ENCODE measurements around the gene RPL7L1. TPM values are rescaled to one million over a fixed set of nuclear protein-coding genes. Genes with fewer than 3 reads are reported as not detected.

The RPL7L1 gene
- total and polyA plus RNA-seq, 2 of the 13 experiments (the other 11 are each of a cell fraction or from before 2014, with no cell fraction given) = 51.6 to 179 TPM

- TF ChIP-seq PAXIP1 (CRISPR knock-in tag; conservative IDR thresholded peaks at IDR 0.05) (peak; percentile 64), TIGD3 (CRISPR knock-in tag; IDR thresholded peaks at IDR 0.05; ENCODE audit: borderline replicate concordance) (0 out of 2 replicates have a peak, but pooled peaks have one; percentile 58), TEAD2 (CRISPR knock-in tag; IDR thresholded peaks at IDR 0.05) (no peak; the same call in 1 of the 2 replicates), ZZZ3 (CRISPR knock-in tag; IDR thresholded peaks at IDR 0.05; ENCODE audit: borderline replicate concordance) (peak; percentile 93; the same call in 1 of the 2 replicates), NR2F1 (CRISPR knock-in tag; IDR thresholded peaks at IDR 0.05) (peak in 1 of 2 experiments; percentile 3; a peak in 1 of 4 replicates), RELA (CRISPR knock-in tag; IDR thresholded peaks at IDR 0.05) (peak; percentile 83), TFAP4 (IDR thresholded peaks at IDR 0.05; ENCODE audit: borderline replicate concordance, low read depth) (peak; percentile 76), NFKB2 (CRISPR knock-in tag; IDR thresholded peaks at IDR 0.05; ENCODE audit: borderline replicate concordance) (peak; percentile 62), SP2 (CRISPR knock-in tag; IDR thresholded peaks at IDR 0.05) (no peak), SRF (IDR thresholded peaks at IDR 0.05; ENCODE audit: low read depth, low read length) (no peak), ZNF251 (CRISPR knock-in tag; IDR thresholded peaks at IDR 0.05) (peak; percentile 49; the same call in 1 of the 2 replicates), ZNF136 (CRISPR knock-in tag; IDR thresholded peaks at IDR 0.05; ENCODE audit: low read depth) (peak; percentile 94), KLF12 (CRISPR knock-in tag; IDR thresholded peaks at IDR 0.05; ENCODE audit: borderline replicate concordance) (no peak; the same call in 1 of the 2 replicates), SP140L (CRISPR knock-in tag; IDR thresholded peaks at IDR 0.05; ENCODE audit: borderline replicate concordance) (peak; percentile 83; the same call in 1 of the 2 replicates), FOXO1 (CRISPR knock-in tag; IDR thresholded peaks at IDR 0.05) (peak; percentile 53; the same call in 1 of the 2 replicates), SNAPC2 (CRISPR knock-in tag; IDR thresholded peaks at IDR 0.05) (peak; percentile 67), HBP1 (CRISPR knock-in tag; IDR thresholded peaks at IDR 0.05; ENCODE audit: low read depth) (no peak; the same call in 1 of the 2 replicates), ZFP82 (CRISPR knock-in tag; IDR thresholded peaks at IDR 0.05; ENCODE audit: borderline replicate concordance) (no peak), ZNF570 (CRISPR knock-in tag; IDR thresholded peaks at IDR 0.05; ENCODE audit: borderline replicate concordance) (peak; percentile 84; the same call in 1 of the 2 replicates), ZSCAN25 (CRISPR knock-in tag; IDR thresholded peaks at IDR 0.05) (no peak; the same call in 1 of the 2 replicates), RFX5 (IDR thresholded peaks at IDR 0.05; ENCODE audit: low read depth, low read length) (peak; percentile 24; the same call in 1 of the 2 replicates), ZNF33A (CRISPR knock-in tag; IDR thresholded peaks at IDR 0.05; ENCODE audit: borderline replicate concordance) (no peak)
Observed at GRCh38 chr6:42879372-42880239, at the start of gene RPL7L1 (continued).
